ENCODE data around the gene PCDHGB4. TPM values are rescaled to one million over a fixed set of nuclear protein-coding genes. Genes with fewer than 3 reads are reported as not detected.

The PCDHGB4 gene
- total and polyA plus RNA-seq, 2 of the 13 experiments (the other 11 are each of a cell fraction or from before 2014, with no cell fraction given) = 1.7 to 3.3 TPM

DNA sequence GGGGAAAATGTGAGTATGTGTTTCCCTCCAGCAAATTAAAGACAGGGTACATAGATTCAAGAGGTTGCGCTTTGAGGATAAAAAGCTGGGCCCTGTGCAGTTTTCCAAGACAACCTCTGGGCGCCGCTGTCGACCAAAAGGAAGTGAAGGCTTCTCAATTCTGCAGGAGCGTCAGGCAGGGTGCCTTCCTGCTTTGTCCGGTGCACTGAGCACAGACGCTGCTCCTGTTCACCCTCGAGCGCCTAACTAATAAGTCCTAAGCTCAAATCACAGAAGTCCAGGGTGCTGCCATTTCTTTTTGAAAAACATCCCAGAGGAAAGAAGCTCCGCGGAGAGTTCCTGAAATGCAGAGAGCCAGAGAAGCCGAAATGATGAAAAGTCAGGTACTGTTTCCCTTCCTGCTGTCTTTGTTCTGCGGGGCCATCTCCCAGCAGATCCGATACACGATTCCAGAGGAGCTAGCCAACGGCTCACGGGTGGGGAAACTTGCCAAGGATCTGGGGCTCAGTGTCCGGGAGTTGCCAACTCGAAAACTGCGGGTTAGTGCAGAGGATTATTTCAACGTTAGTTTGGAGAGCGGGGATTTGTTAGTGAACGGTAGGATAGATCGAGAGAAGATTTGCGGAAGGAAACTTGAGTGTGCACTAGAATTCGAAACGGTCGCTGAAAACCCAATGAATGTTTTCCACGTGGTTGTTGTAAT lies 37.4 kb upstream of the PCDHGB4 start, which contains the start of gene PCDHGB1 (continued):
- peak; percentile 58 for TF ChIP-seq ZBTB38 (CRISPR knock-in tag; IDR thresholded peaks at IDR 0.05)
- TF ChIP-seq RAD21 (CRISPR knock-in tag; IDR thresholded peaks at IDR 0.05) = peak; percentile 67
- 0 out of 2 replicates have a peak, but pooled peaks have one; percentile 23 for TF ChIP-seq ZNF788 (CRISPR knock-in tag; IDR thresholded peaks at IDR 0.05; ENCODE audit: borderline replicate concordance)
- TF ChIP-seq ZFP82 (CRISPR knock-in tag; IDR thresholded peaks at IDR 0.05; ENCODE audit: borderline replicate concordance) = no peak
- TF ChIP-seq PHF8 (CRISPR knock-in tag; IDR thresholded peaks at IDR 0.05) = 0 out of 2 replicates have a peak, but pooled peaks have one; percentile 36
- peak in 1 of 2 experiments; percentile 50; a peak in 1 of 4 replicates for TF ChIP-seq POLR2A (IDR thresholded peaks at IDR 0.05; ENCODE audit: insufficient read depth in 1 of 2, low read depth in 2 of 2, low read length in 2 of 2)
- peak; percentile 8; the same call in 1 of the 2 replicates for TF ChIP-seq SALL1 (CRISPR knock-in tag; IDR thresholded peaks at IDR 0.05)
- TF ChIP-seq POLR2G (IDR thresholded peaks at IDR 0.05; ENCODE audit: low read depth, low read length) = peak; percentile 56
- TF ChIP-seq FOXC1 (CRISPR knock-in tag; IDR thresholded peaks at IDR 0.05; ENCODE audit: borderline replicate concordance) = peak; percentile 48; the same call in 1 of the 2 replicates
- TF ChIP-seq, protein P1, sequence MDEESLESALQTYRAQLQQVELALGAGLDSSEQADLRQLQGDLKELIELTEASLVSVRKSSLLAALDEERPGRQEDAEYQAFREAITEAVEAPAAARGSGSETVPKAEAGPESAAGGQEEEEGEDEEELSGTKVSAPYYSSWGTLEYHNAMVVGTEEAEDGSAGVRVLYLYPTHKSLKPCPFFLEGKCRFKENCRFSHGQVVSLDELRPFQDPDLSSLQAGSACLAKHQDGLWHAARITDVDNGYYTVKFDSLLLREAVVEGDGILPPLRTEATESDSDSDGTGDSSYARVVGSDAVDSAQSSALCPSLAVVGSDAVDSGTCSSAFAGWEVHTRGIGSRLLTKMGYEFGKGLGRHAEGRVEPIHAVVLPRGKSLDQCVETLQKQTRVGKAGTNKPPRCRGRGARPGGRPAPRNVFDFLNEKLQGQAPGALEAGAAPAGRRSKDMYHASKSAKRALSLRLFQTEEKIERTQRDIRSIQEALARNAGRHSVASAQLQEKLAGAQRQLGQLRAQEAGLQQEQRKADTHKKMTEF (CRISPR knock-in tag; IDR thresholded peaks at IDR 0.05) = peak; percentile 31; the same call in 1 of the 2 replicates
- 0 out of 2 replicates have a peak, but pooled peaks have one; percentile 39 for TF ChIP-seq ZNF772 (CRISPR knock-in tag; IDR thresholded peaks at IDR 0.05)
- TF ChIP-seq GABPB1 (CRISPR knock-in tag; IDR thresholded peaks at IDR 0.05) = peak; percentile 61; the same call in 1 of the 2 replicates
- peak; percentile 54; the same call in 1 of the 2 replicates for TF ChIP-seq ETV5 (CRISPR knock-in tag; IDR thresholded peaks at IDR 0.05; ENCODE audit: borderline replicate concordance)
- no peak for TF ChIP-seq ZNF572 (CRISPR knock-in tag; IDR thresholded peaks at IDR 0.05)
- TF ChIP-seq KAT8 (CRISPR knock-in tag; IDR thresholded peaks at IDR 0.05) = peak; percentile 64; the same call in 1 of the 2 replicates
- TF ChIP-seq MIXL1 (CRISPR knock-in tag; IDR thresholded peaks at IDR 0.05) = peak; percentile 18; the same call in 1 of the 2 replicates
- peak; percentile 44; the same call in 1 of the 2 replicates for TF ChIP-seq KDM2A (CRISPR knock-in tag; IDR thresholded peaks at IDR 0.05; ENCODE audit: borderline replicate concordance, low read depth)
- TF ChIP-seq SRF (IDR thresholded peaks at IDR 0.05; ENCODE audit: low read depth, low read length) = peak; percentile 36; the same call in 1 of the 2 replicates
- peak; percentile 60; the same call in 1 of the 2 replicates for TF ChIP-seq ZMYM4 (CRISPR knock-in tag; IDR thresholded peaks at IDR 0.05)
- TF ChIP-seq ARID5B (CRISPR knock-in tag; IDR thresholded peaks at IDR 0.05) = peak; percentile 36; the same call in 1 of the 2 replicates
- TF ChIP-seq, protein P2, sequence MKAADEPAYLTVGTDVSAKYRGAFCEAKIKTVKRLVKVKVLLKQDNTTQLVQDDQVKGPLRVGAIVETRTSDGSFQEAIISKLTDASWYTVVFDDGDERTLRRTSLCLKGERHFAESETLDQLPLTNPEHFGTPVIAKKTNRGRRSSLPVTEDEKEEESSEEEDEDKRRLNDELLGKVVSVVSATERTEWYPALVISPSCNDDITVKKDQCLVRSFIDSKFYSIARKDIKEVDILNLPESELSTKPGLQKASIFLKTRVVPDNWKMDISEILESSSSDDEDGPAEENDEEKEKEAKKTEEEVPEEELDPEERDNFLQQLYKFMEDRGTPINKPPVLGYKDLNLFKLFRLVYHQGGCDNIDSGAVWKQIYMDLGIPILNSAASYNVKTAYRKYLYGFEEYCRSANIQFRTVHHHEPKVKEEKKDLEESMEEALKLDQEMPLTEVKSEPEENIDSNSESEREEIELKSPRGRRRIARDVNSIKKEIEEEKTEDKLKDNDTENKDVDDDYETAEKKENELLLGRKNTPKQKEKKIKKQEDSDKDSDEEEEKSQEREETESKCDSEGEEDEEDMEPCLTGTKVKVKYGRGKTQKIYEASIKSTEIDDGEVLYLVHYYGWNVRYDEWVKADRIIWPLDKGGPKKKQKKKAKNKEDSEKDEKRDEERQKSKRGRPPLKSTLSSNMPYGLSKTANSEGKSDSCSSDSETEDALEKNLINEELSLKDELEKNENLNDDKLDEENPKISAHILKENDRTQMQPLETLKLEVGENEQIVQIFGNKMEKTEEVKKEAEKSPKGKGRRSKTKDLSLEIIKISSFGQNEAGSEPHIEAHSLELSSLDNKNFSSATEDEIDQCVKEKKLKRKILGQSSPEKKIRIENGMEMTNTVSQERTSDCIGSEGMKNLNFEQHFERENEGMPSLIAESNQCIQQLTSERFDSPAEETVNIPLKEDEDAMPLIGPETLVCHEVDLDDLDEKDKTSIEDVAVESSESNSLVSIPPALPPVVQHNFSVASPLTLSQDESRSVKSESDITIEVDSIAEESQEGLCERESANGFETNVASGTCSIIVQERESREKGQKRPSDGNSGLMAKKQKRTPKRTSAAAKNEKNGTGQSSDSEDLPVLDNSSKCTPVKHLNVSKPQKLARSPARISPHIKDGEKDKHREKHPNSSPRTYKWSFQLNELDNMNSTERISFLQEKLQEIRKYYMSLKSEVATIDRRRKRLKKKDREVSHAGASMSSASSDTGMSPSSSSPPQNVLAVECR (CRISPR knock-in tag; IDR thresholded peaks at IDR 0.05; ENCODE audit: borderline replicate concordance) = peak; percentile 35; the same call in 1 of the 2 replicates

Measured in HepG2 (cell line).